HFFc6 (cell line): ENCODE results near the gene P2RX4. TPM values are rescaled to one million over a fixed set of nuclear protein-coding genes. Genes with fewer than 3 reads are reported as not detected.
"Not testable (repeated sequence)": the region's sequence is repeated elsewhere in the genome, so short reads cannot be mapped to it uniquely, and the experiment has no call there.

Experiments
- DNase-seq: peaks from one replicate; pipeline ENCODE4 v3.0.0-alpha.2; 2018
- H3K27ac Mint-ChIP-seq: 2 replicates; pipeline ENCODE4 v1.8.0; 2020; ENCODE audit warnings: mild to moderate bottlenecking, mixed read lengths
- H3K27me3 Mint-ChIP-seq: 2 replicates; pipeline ENCODE4 v1.8.0; 2021; ENCODE audit warnings: mild to moderate bottlenecking, moderate library complexity, mixed read lengths; ENCODE audit not compliant: insufficient read depth
- H3K36me3 Mint-ChIP-seq: 2 replicates; pipeline ENCODE4 v1.8.0; 2021; ENCODE audit warnings: low read depth, mixed read lengths
- H3K4me1 Mint-ChIP-seq: 2 replicates; pipeline ENCODE4 v1.8.0; 2020; ENCODE audit warnings: low read depth, mixed read lengths
- H3K4me3 Mint-ChIP-seq: 2 replicates; pipeline ENCODE4 v1.8.0; 2020; ENCODE audit warnings: mild to moderate bottlenecking, moderate library complexity, mixed read lengths
- H3K9me3 Mint-ChIP-seq: 2 replicates; pipeline ENCODE4 v1.8.0; 2020; ENCODE audit warnings: mild to moderate bottlenecking, mixed read lengths
- total RNA-seq, 6 experiments: library from RNA; stranded (reverse); fragmentation: NEBNext Ultra II Directional; extraction: Animal tissue kit (Norgen Biotek cat#: 25700); gene quantifications; 2 replicates in 1 of 6; 3 replicates in 5 of 6; pipeline ENCODE4 v1.2.3, GENCODE V29; 2021
- TF ChIP-seq, protein P1 (sequence below): fragments of 200-600 bp; sonication (generic); IDR thresholded peaks from 2 replicates; pipeline ENCODE4 v1.5.0; 2021; ENCODE audit warnings: antibody characterized with exemption, mild to moderate bottlenecking

The P2RX4 gene
- total RNA-seq, 6 experiments from 2014 or later = 7.7 to 13.0 (median 9.6) TPM

DNA sequence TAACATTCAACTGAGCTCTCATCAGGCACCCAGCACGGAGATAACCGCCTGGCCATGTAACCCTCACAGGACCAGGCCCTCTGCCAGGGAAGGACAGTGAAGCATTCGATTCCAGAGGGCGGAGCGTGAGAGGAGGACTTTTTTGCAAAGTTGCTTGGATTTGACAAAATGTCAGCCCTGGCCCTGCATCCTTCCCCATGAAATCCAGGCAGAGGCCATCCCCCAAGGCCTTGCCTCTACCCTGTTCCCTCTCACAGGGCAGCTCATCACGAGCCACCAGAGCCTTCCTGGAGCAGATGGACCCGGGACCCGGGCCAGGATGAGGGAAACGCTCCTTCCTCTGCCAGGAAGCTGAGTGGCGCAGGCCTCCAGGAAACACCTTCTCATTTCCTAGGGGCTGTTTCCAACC lies 69.6 kb downstream of the P2RX4 start:
- Mint-ChIP-seq H3K9me3 (no peaks in the 10 kb centered on the region), H3K27ac (no peak overlapping the region), H3K36me3 (peaks cover 16% of the 10 kb centered on the region), H3K4me3 (no peak overlapping the region), H3K4me1 (peaks cover 12% of the 10 kb centered on the region), H3K27me3 (peaks cover 2% of the 10 kb centered on the region; the same call in 1 of the 2 replicates)
- no peak for DNase-seq
- TF ChIP-seq, protein P1, sequence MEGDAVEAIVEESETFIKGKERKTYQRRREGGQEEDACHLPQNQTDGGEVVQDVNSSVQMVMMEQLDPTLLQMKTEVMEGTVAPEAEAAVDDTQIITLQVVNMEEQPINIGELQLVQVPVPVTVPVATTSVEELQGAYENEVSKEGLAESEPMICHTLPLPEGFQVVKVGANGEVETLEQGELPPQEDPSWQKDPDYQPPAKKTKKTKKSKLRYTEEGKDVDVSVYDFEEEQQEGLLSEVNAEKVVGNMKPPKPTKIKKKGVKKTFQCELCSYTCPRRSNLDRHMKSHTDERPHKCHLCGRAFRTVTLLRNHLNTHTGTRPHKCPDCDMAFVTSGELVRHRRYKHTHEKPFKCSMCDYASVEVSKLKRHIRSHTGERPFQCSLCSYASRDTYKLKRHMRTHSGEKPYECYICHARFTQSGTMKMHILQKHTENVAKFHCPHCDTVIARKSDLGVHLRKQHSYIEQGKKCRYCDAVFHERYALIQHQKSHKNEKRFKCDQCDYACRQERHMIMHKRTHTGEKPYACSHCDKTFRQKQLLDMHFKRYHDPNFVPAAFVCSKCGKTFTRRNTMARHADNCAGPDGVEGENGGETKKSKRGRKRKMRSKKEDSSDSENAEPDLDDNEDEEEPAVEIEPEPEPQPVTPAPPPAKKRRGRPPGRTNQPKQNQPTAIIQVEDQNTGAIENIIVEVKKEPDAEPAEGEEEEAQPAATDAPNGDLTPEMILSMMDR = no peak

DNA sequence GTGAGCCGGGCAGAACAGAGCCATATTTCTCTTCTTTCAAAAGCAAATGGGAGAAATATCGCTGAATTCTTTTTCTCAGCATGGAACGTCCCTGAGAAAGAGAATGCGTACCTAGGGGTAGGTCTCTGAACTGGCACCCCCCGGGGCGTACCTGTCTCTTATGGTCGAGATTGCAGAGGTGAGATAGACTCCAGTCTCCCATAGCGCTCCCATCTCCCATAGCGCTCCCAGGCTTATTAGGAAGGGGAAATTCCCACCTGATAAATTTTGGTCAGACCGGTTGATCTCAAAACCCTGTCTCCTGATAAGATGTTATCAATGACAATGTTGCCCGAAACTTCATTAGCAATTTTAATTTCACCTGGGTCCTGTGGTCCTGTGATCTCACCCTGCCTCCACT lies 70.6 kb downstream of the P2RX4 start:
- not testable (repeated sequence) for H3K9me3 Mint-ChIP-seq, H3K27me3 Mint-ChIP-seq, H3K4me3 Mint-ChIP-seq, DNase-seq, H3K27ac Mint-ChIP-seq
- peaks cover 15% of the 10 kb centered on the region for H3K4me1 Mint-ChIP-seq
- H3K36me3 Mint-ChIP-seq = peaks cover 16% of the 10 kb centered on the region

DNA sequence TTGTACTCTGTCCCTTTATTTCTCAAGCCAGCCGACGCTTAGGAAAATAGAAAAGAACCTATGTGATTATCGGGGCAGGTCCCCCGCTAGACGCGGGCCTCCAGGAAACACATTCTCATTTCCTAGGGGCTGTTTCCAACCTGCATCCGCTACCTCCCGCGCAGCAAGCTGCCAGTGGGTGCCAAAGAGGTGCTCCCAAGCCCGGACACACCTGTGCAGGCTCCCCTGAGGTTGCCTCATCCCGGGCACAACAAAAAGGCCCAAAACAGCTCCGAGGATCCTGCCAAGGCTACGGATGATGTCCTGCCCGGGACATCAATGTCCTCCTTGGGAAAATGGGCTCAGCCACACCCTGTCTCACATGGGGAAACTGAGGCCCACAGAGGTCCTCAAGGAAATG lies 71.2 kb downstream of the P2RX4 start:
- H3K36me3 Mint-ChIP-seq = peaks cover 16% of the 10 kb centered on the region
- H3K4me1 Mint-ChIP-seq = peaks cover 15% of the 10 kb centered on the region
- H3K4me3 Mint-ChIP-seq, H3K27ac Mint-ChIP-seq, H3K9me3 Mint-ChIP-seq, H3K27me3 Mint-ChIP-seq, DNase-seq: not testable (repeated sequence)

DNA sequence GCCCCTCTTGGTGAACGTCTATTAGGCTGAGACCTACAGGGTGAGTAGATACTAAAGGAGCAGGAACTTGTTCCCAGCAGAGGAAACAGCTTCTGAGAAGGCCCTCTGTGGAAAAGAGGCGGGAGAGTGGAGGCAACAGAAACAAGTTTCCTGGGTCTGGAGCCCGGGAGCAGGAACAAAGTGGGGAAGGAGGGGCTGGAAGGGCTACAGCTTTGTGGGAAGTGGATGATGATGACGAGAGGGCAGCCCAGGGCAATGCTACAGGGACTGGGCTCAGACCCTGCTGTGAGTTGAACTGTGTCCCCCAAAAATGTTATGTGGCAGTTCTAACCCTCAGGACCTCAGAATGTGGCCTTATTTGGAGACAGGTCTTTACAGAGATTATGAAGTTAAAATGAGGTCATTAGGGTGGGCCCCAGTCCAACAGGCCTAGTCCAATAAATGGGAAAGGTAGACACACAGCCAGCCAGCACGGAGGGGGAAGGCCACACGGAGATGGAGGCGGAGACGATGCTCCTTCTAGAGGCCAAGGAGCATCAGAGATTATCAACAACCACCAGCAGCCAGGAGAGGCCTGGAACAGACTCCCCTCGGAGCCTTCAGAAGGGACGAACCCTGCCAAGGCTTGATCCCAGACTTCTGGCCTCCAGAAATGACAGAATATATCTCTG lies 72.3 kb downstream of the P2RX4 start:
- TF ChIP-seq, protein P1 = no peak
- H3K36me3 Mint-ChIP-seq = peaks cover 11% of the 10 kb centered on the region
- no peak overlapping the region for H3K4me3 Mint-ChIP-seq
- H3K4me1 Mint-ChIP-seq = peaks cover 12% of the 10 kb centered on the region
- H3K9me3 Mint-ChIP-seq = no peaks in the 10 kb centered on the region
- no peak for DNase-seq
- peaks cover 2% of the 10 kb centered on the region; the same call in 1 of the 2 replicates for H3K27me3 Mint-ChIP-seq
- no peak overlapping the region for H3K27ac Mint-ChIP-seq

DNA sequence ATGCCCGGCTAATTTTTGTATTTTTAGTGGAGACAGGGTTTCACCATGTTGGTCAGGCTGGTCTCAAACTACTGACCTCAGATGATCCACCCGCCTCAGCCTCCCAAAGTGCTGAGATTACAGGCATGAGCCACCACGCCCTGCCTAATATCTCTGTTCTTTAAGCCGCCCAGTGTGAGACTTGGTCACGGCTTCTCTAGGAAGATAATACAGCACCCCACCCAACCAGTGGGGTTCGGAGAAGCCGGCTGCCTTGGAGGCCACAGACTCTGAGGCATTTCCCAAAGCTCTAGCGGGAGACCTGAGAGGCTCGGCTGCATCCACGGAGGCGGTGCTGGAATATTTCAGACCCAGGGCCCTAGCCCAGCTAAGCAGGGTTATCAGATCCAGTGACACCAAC lies 73.0 kb downstream of the P2RX4 start:
- H3K27ac Mint-ChIP-seq, H3K36me3 Mint-ChIP-seq, H3K27me3 Mint-ChIP-seq, H3K4me3 Mint-ChIP-seq, DNase-seq, H3K9me3 Mint-ChIP-seq: not testable (repeated sequence)
- H3K4me1 Mint-ChIP-seq = peaks cover 13% of the 10 kb centered on the region; the same call in 1 of the 2 replicates

DNA sequence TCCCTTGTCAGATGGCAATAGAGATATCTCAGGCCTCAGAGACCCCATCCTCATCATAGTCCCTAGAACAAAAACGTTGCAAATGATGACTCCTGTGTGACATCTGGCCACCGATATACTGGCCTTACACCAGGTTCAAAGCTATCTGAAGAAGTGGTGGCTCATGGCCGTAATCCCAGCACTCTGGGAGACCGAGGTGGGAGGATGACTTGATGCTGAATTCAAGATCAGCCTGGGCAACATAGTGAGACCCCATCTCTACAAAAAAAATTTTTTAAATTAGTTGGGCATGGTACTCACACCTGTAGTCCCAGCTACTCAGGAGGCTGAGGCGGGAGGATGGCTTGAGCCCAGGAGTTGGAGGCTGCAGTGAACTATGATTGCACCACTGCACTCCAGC lies 73.5 kb downstream of the P2RX4 start:
- TF ChIP-seq, protein P1 = no peak
- H3K4me1 Mint-ChIP-seq = peaks cover 13% of the 10 kb centered on the region; the same call in 1 of the 2 replicates
- H3K36me3 Mint-ChIP-seq = peaks cover 5% of the 10 kb centered on the region
- H3K27ac Mint-ChIP-seq = no peak overlapping the region
- no peaks in the 10 kb centered on the region for H3K9me3 Mint-ChIP-seq
- H3K4me3 Mint-ChIP-seq = no peak overlapping the region
- no peak for DNase-seq
- peaks cover 2% of the 10 kb centered on the region; the same call in 1 of the 2 replicates for H3K27me3 Mint-ChIP-seq

Other genes starting within 250 kb of the P2RX4 start
- not detected for gene HNF1A, start 231.6 kb upstream of the P2RX4 start, total RNA-seq
- 10 to 100 TPM; 16.6 to 20.3 (median 19.3) TPM for gene C12orf43, start 193.6 kb upstream of the P2RX4 start, total RNA-seq
- gene OASL, start 170.9 kb upstream of the P2RX4 start, total RNA-seq = not detected
- gene P2RX7, start 77.3 kb upstream of the P2RX4 start, total RNA-seq = under 1 TPM; 0.17 to 0.32 (median 0.24) TPM
- 10 to 100 TPM; 27.8 to 35.3 (median 31.1) TPM for gene CAMKK2, start 86.6 kb downstream of the P2RX4 start, total RNA-seq
- gene ANAPC5, start 142.3 kb downstream of the P2RX4 start, total RNA-seq = 100 to 1,000 TPM in 1 of 6 experiments, 10 to 100 TPM in 5; 84.5 to 103 (median 93.5) TPM
- 10 to 100 TPM; 33.1 to 41.6 (median 39.0) TPM for gene RNF34, start 190.0 kb downstream of the P2RX4 start, total RNA-seq